Natural killer cell (primary cell): ENCODE data around the gene ATRNL1. TPM values are rescaled to one million over a fixed set of nuclear protein-coding genes. Genes with fewer than 3 reads are reported as not detected.

ENCODE experiments used
- ATAC-seq, 3 donors: fragments of 150-1000 bp in 2 of 3; fragments of 200-7000 bp in 1 of 3; cut with Tn5 transposase; 1 replicate in 1 of 3; 2 replicates in 2 of 3; pipeline ENCODE4 v1.10.0; 2021; ENCODE audit warnings: mild to moderate bottlenecking in 2 of 3, moderate library complexity in 2 of 3
- DNase-seq, 2 donors: peaks; one replicate each; pipeline versions ENCODE4 v3.0.0 to v3.0.0-alpha.2; 2013 to 2021; ENCODE audit warnings: mixed read lengths in 1 of 2
- H3K27ac ChIP-seq: one replicate; pipeline ENCODE4 v1.5.1; 2013; ENCODE audit warnings: mild to moderate bottlenecking, low read length
- H3K27me3 ChIP-seq: one replicate; pipeline ENCODE4 v1.6.1; 2013; ENCODE audit warnings: low read length; ENCODE audit not compliant: control insufficient read depth, insufficient read depth
- H3K36me3 ChIP-seq: one replicate; pipeline ENCODE4 v1.6.1; 2013; ENCODE audit warnings: low read length; ENCODE audit not compliant: control insufficient read depth, insufficient read depth
- H3K4me1 ChIP-seq: one replicate; pipeline ENCODE4 v1.6.1; 2013; ENCODE audit warnings: low read length; ENCODE audit not compliant: control insufficient read depth, insufficient read depth
- H3K4me3 ChIP-seq: one replicate; pipeline ENCODE4 v1.5.1; 2013; ENCODE audit warnings: low read length
- H3K9me3 ChIP-seq: one replicate; pipeline ENCODE4 v1.6.1; 2013; ENCODE audit warnings: low read length; ENCODE audit not compliant: control insufficient read depth, insufficient read depth
- H3K27ac Mint-ChIP-seq, 2 donors: one replicate each; pipeline ENCODE4 v1.8.0; 2022; ENCODE audit warnings: mild to moderate bottlenecking in 2 of 2, mixed read lengths in 2 of 2, moderate library complexity in 1 of 2
- H3K27me3 Mint-ChIP-seq, 2 donors: one replicate each; pipeline ENCODE4 v1.8.0; 2022; ENCODE audit warnings: low read depth in 2 of 2, mixed read lengths in 2 of 2
- H3K36me3 Mint-ChIP-seq: one replicate; pipeline ENCODE4 v1.8.0; 2022; ENCODE audit warnings: mixed read lengths
- H3K4me1 Mint-ChIP-seq, 2 donors: one replicate each; pipeline ENCODE4 v1.8.0; 2022; ENCODE audit warnings: mixed read lengths in 2 of 2
- H3K4me3 Mint-ChIP-seq: one replicate; pipeline ENCODE4 v1.8.0; 2022; ENCODE audit warnings: mild to moderate bottlenecking, moderate library complexity, mixed read lengths
- H3K9me3 Mint-ChIP-seq, 2 donors: one replicate each; pipeline ENCODE4 v1.8.0; 2022; ENCODE audit warnings: mixed read lengths in 2 of 2
- CTCF ChIP-seq: fragments of 200-600 bp; IDR thresholded peaks from one replicate; pipeline ENCODE4 v1.8.0; 2022; ENCODE audit warnings: antibody characterized with exemption
- WGBS: methylation state at CpG from one replicate; pipeline ENCODE4 v1.1.7; 2013; ENCODE audit warnings: missing lambda C conversion rate; ENCODE audit not compliant: insufficient coverage; 5-methylcytosine and 5-hydroxymethylcytosine counted together
- intact Hi-C: fragments of 100-400 bp; cut with micrococcal nuclease; formaldehyde crosslinking; loops from one replicate; pipeline ENCODE4 v1.14.2; 2022
- total RNA-seq, 4 donors: library from RNA; stranded (reverse); fragments of 120-200 nt in 1 of 4; gene quantifications; one replicate each; pipeline versions ENCODE4 v1.2.3 to v1.2.4, GENCODE V29; 2013 to 2022

ATRNL1 gene
- total RNA-seq, 3 donors from 2014 or later (not counting 1 experiment from before 2014, with no cell fraction given), result not detected

GRCh38 chr10:115931309-115931708 lies 838.1 kb downstream of the ATRNL1 start:
- no peaks in the 10 kb centered on the region for H3K4me1 Mint-ChIP-seq
- Histone ChIP-seq H3K4me3 (no peak overlapping the region), H3K9me3 (no peaks in the 10 kb centered on the region), H3K36me3 (no peaks in the 10 kb centered on the region), H3K4me1 (no peaks in the 10 kb centered on the region), H3K27ac (no peak overlapping the region), H3K27me3 (no peaks in the 10 kb centered on the region)
- H3K4me3 Mint-ChIP-seq, result no peak overlapping the region
- DNase-seq (no peak), ATAC-seq (no peak)
- intact Hi-C loops, result no loop called here
- H3K9me3 Mint-ChIP-seq, result peaks cover 4 to 10% of the 10 kb centered on the region in 2 donors
- no peak for TF ChIP-seq CTCF
- H3K27ac Mint-ChIP-seq, result no peak overlapping the region
- H3K36me3 Mint-ChIP-seq, result no peaks in the 10 kb centered on the region
- 95% methylated on average over 1 of the region's 2 CpGs for WGBS
- no peaks in the 10 kb centered on the region for H3K27me3 Mint-ChIP-seq

GRCh38 chr10:115932099-115932498 lies 838.9 kb downstream of the ATRNL1 start:
- Histone ChIP-seq H3K36me3 (no peaks in the 10 kb centered on the region), H3K4me1 (no peaks in the 10 kb centered on the region), H3K27ac (no peak overlapping the region), H3K27me3 (no peaks in the 10 kb centered on the region), H3K4me3 (no peak overlapping the region), H3K9me3 (no peaks in the 10 kb centered on the region)
- no peaks in the 10 kb centered on the region for H3K36me3 Mint-ChIP-seq
- DNase-seq (no peak), ATAC-seq (no peak)
- no peak overlapping the region for H3K4me3 Mint-ChIP-seq
- no peaks in the 10 kb centered on the region for H3K4me1 Mint-ChIP-seq
- no peak overlapping the region for H3K27ac Mint-ChIP-seq
- no peak for TF ChIP-seq CTCF
- H3K27me3 Mint-ChIP-seq, result no peaks in the 10 kb centered on the region
- WGBS, result 86% methylated on average over 1 of the region's 2 CpGs
- intact Hi-C loops, result no loop called here
- peaks cover 7 to 12% of the 10 kb centered on the region in 2 donors for H3K9me3 Mint-ChIP-seq

GRCh38 chr10:115933098-115933497 lies 839.9 kb downstream of the ATRNL1 start:
- Histone ChIP-seq H3K27ac (no peak overlapping the region), H3K9me3 (no peaks in the 10 kb centered on the region), H3K27me3 (no peaks in the 10 kb centered on the region), H3K4me3 (no peak overlapping the region), H3K4me1 (no peaks in the 10 kb centered on the region), H3K36me3 (no peaks in the 10 kb centered on the region)
- Mint-ChIP-seq H3K27ac (no peak overlapping the region), H3K36me3 (no peaks in the 10 kb centered on the region), H3K9me3 (peaks cover 8 to 12% of the 10 kb centered on the region in 2 donors), H3K4me3 (no peak overlapping the region), H3K4me1 (no peaks in the 10 kb centered on the region), H3K27me3 (no peaks in the 10 kb centered on the region)
- intact Hi-C loops, result no loop called here
- 96% methylated on average over 2 of the region's 2 CpGs for WGBS
- ATAC-seq (no peak), DNase-seq (no peak)
- TF ChIP-seq CTCF, result no peak

GRCh38 chr10:115935731-115936130 lies 842.6 kb downstream of the ATRNL1 start:
- no peaks in the 10 kb centered on the region for H3K27me3 Mint-ChIP-seq
- H3K27ac ChIP-seq, result no peak overlapping the region
- H3K4me3 Mint-ChIP-seq, result no peak overlapping the region
- no peak overlapping the region for H3K4me3 ChIP-seq
- intact Hi-C loops, result no loop called here
- no peaks in the 10 kb centered on the region for H3K4me1 Mint-ChIP-seq
- no peaks in the 10 kb centered on the region for H3K36me3 ChIP-seq
- no peaks in the 10 kb centered on the region for H3K4me1 ChIP-seq
- H3K27me3 ChIP-seq, result no peaks in the 10 kb centered on the region
- DNase-seq (no peak), ATAC-seq (no peak)
- peaks cover 2% of the 10 kb centered on the region for H3K9me3 ChIP-seq
- H3K36me3 Mint-ChIP-seq, result no peaks in the 10 kb centered on the region
- WGBS, result 87% methylated on average over 2 of the region's 2 CpGs
- peaks cover 11 to 16% of the 10 kb centered on the region in 2 donors for H3K9me3 Mint-ChIP-seq
- H3K27ac Mint-ChIP-seq, result no peak overlapping the region
- TF ChIP-seq CTCF, result no peak
